ENCODE data around the gene KIF22.
"Not testable (repeated sequence)": the region's sequence is repeated elsewhere in the genome, so short reads cannot be mapped to it uniquely, and the experiment has no call there.

KIF22 gene

DNA sequence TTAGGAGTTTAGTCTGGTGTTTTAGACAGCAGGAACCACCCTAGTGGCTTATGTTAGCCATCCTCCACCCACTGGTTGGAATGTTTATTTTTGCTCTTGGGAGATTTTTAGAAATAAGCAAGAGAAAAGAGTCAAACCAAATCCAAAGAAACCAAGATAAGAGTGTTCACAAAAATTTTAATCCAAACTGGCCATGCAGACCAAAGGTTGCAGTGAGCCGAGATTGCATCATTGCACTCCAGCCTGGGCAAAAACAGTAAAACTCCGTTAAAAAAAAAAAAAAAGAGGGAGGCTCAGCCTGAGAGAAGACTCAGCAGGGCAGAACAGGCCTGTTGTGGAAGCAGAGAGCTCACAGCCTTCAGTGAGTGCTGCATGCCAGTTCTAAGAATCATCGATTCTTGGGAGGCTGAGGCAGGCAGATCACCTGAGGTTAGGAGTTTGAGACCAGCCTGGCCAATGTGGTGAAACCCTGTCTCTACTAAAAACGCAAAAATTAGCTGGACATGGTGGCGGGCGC is 32.5 kb upstream of the KIF22 start:
- no peak for TF ChIP-seq CTCF (conservative IDR thresholded peaks at IDR 0.05; ENCODE audit: low read depth, low read length)
- no peak overlapping the region for H3K9ac ChIP-seq
- H3K27me3 ChIP-seq (ENCODE audit: insufficient read depth, low read depth): no peaks in the 10 kb centered on the region
- no peaks in the 10 kb centered on the region for H3K79me2 ChIP-seq (ENCODE audit: insufficient read depth, low read depth)
- H3K36me3 ChIP-seq (ENCODE audit: insufficient read depth): no peaks in the 10 kb centered on the region
- no peaks in the 10 kb centered on the region for H3K4me1 ChIP-seq (ENCODE audit: low read depth, poor library complexity, severe bottlenecking)
- no peak overlapping the region for H3K4me3 ChIP-seq (IDR thresholded peaks at IDR 0.05; ENCODE audit: insufficient read depth, low read depth, low read length)
- H4K20me1 ChIP-seq (ENCODE audit: insufficient read depth): no peaks in the 10 kb centered on the region
- no peak overlapping the region for H3K27ac ChIP-seq
- H2AFZ ChIP-seq (ENCODE audit: low read depth): no peak overlapping the region
- H3K4me2 ChIP-seq: no peak overlapping the region

GRCh38 chr16:29760567-29761279 is 29.8 kb upstream of the KIF22 start:
- Histone ChIP-seq H3K79me2 (ENCODE audit: insufficient read depth, low read depth) (no peaks in the 10 kb centered on the region), H3K4me2 (no peak overlapping the region), H3K9ac (no peak overlapping the region), H3K36me3 (ENCODE audit: insufficient read depth) (no peaks in the 10 kb centered on the region), H2AFZ (ENCODE audit: low read depth) (no peak overlapping the region), H3K4me3 (IDR thresholded peaks at IDR 0.05; ENCODE audit: insufficient read depth, low read depth, low read length) (no peak overlapping the region), H3K27me3 (ENCODE audit: insufficient read depth, low read depth) (no peaks in the 10 kb centered on the region), H4K20me1 (ENCODE audit: insufficient read depth) (no peaks in the 10 kb centered on the region), H3K4me1 (ENCODE audit: low read depth, poor library complexity, severe bottlenecking) (no peaks in the 10 kb centered on the region), H3K27ac (no peak overlapping the region)
- no peak for TF ChIP-seq CTCF (conservative IDR thresholded peaks at IDR 0.05; ENCODE audit: low read depth, low read length)

GRCh38 chr16:29761280-29761651 is 29.3 kb upstream of the KIF22 start:
- not testable (repeated sequence) for H3K4me2 ChIP-seq; H3K4me1 ChIP-seq (ENCODE audit: low read depth, poor library complexity, severe bottlenecking); H3K9ac ChIP-seq; H3K4me3 ChIP-seq (IDR thresholded peaks at IDR 0.05; ENCODE audit: insufficient read depth, low read depth, low read length); H3K79me2 ChIP-seq (ENCODE audit: insufficient read depth, low read depth); H3K27ac ChIP-seq; H3K27me3 ChIP-seq (ENCODE audit: insufficient read depth, low read depth); H3K36me3 ChIP-seq (ENCODE audit: insufficient read depth); H2AFZ ChIP-seq (ENCODE audit: low read depth); H4K20me1 ChIP-seq (ENCODE audit: insufficient read depth)

DNA sequence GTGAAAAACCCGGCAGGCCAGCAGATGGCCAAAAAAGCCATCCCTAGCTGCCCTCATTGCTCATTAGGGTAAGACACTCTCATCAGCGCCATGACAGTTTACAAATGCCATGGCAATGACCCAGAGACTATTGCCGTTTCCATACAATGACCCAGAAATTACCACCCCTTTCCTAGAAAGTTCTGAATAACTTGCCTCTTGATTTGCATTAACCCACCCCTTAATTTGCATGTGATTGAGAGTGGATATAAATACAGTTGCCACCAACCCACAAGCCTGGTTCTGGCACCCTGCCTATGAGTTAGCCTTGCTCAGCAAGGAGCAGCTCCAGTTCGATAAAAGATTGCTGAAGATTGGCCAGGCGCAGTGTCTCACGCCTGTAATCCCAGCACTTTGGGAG is 28.7 kb upstream of the KIF22 start:
- H3K4me1 ChIP-seq (ENCODE audit: low read depth, poor library complexity, severe bottlenecking): no peaks in the 10 kb centered on the region
- H3K9ac ChIP-seq: no peak overlapping the region
- no peak for TF ChIP-seq CTCF (conservative IDR thresholded peaks at IDR 0.05; ENCODE audit: low read depth, low read length)
- no peaks in the 10 kb centered on the region for H3K27me3 ChIP-seq (ENCODE audit: insufficient read depth, low read depth)
- no peaks in the 10 kb centered on the region for H3K79me2 ChIP-seq (ENCODE audit: insufficient read depth, low read depth)
- no peak overlapping the region for H3K4me2 ChIP-seq
- H4K20me1 ChIP-seq (ENCODE audit: insufficient read depth): no peaks in the 10 kb centered on the region
- no peak overlapping the region for H2AFZ ChIP-seq (ENCODE audit: low read depth)
- no peak overlapping the region for H3K4me3 ChIP-seq (IDR thresholded peaks at IDR 0.05; ENCODE audit: insufficient read depth, low read depth, low read length)
- H3K27ac ChIP-seq: no peak overlapping the region
- H3K36me3 ChIP-seq (ENCODE audit: insufficient read depth): no peaks in the 10 kb centered on the region

GRCh38 chr16:29763326-29763725 is 27.2 kb upstream of the KIF22 start:
- H2AFZ ChIP-seq (ENCODE audit: low read depth): no peak overlapping the region
- H3K4me3 ChIP-seq (IDR thresholded peaks at IDR 0.05; ENCODE audit: insufficient read depth, low read depth, low read length): no peak overlapping the region
- no peak for TF ChIP-seq CTCF (conservative IDR thresholded peaks at IDR 0.05; ENCODE audit: low read depth, low read length)
- H3K9ac ChIP-seq: no peak overlapping the region
- H4K20me1 ChIP-seq (ENCODE audit: insufficient read depth): no peaks in the 10 kb centered on the region
- no peaks in the 10 kb centered on the region for H3K27me3 ChIP-seq (ENCODE audit: insufficient read depth, low read depth)
- no peak overlapping the region for H3K4me2 ChIP-seq
- H3K79me2 ChIP-seq (ENCODE audit: insufficient read depth, low read depth): no peaks in the 10 kb centered on the region
- H3K27ac ChIP-seq: no peak overlapping the region
- H3K4me1 ChIP-seq (ENCODE audit: low read depth, poor library complexity, severe bottlenecking): no peaks in the 10 kb centered on the region
- no peaks in the 10 kb centered on the region for H3K36me3 ChIP-seq (ENCODE audit: insufficient read depth)

All from KMS-11 (cell line).